ENCODE results near the gene GRHL3. TPM values are rescaled to one million over a fixed set of nuclear protein-coding genes. Genes with fewer than 3 reads are reported as not detected.

GRHL3 gene
- polyA plus RNA-seq, 3 donors = 0.03 TPM; not detected in 2

- intact Hi-C loops (cut with micrococcal nuclease) = no loop called here
- Histone ChIP-seq H4K20me1 (ENCODE audit: insufficient read depth, low read length) (no peaks in the 10 kb centered on the region), H3K36me3 (replicated peaks in 1 of 2; ENCODE audit: control insufficient read depth in 1 of 2, insufficient read depth in 2 of 2, low read length in 2 of 2) (no peaks in the 10 kb centered on the region), H3K4me3 (replicated peaks in 1 of 3; ENCODE audit: low read depth in 2 of 3, low read length in 3 of 3) (no peak overlapping the region), H3K9ac (ENCODE audit: insufficient read depth, low read length, poor library complexity, severe bottlenecking) (no peak overlapping the region), H3K27me3 (ENCODE audit: control insufficient read depth in 2 of 2, insufficient read depth in 2 of 2, low read length in 2 of 2) (no peaks in the 10 kb centered on the region), H3K79me2 (ENCODE audit: insufficient read depth, low read length) (no peaks in the 10 kb centered on the region), H3K4me1 (ENCODE audit: control insufficient read depth in 1 of 2, insufficient read depth in 2 of 2, low read length in 2 of 2) (peaks cover 13 to 15% of the 10 kb centered on the region in 2 donors), H2AFZ (ENCODE audit: insufficient read depth, low read depth, low read length, poor library complexity, severe bottlenecking) (peak overlapping the region; percentile 47), H3K9me3 (replicated peaks in 1 of 2; ENCODE audit: control insufficient read depth in 1 of 2, insufficient read depth in 1 of 2, low read length in 2 of 2) (no peaks in the 10 kb centered on the region), H3K4me2 (replicated peaks; ENCODE audit: extremely low read depth, low read length, poor library complexity, severe bottlenecking) (no peak overlapping the region), H3K27ac (ENCODE audit: low read depth in 1 of 2, low read length in 2 of 2) (peak overlapping the region; percentile 41 to 75)
- Mint-ChIP-seq H3K4me3 (no peak overlapping the region), H3K27ac (peak overlapping the region; percentile 82 to 91 (median 86)), H3K36me3 (peaks cover 0 to 4% of the 10 kb centered on the region in 2 donors), H3K27me3 (ENCODE audit: low read depth in 3 of 3) (no peaks in the 10 kb centered on the region), H3K9me3 (no peaks in the 10 kb centered on the region), H3K4me1 (peaks cover 15% of the 10 kb centered on the region)
- peak; percentile 85 to 95 (median 90) for DNase-seq
- TF ChIP-seq CTCF (IDR thresholded peaks at IDR 0.05) = no peak
- 20% methylated on average over 3 of the region's 11 CpGs for WGBS (ENCODE audit: insufficient coverage)
Measured at GRCh38 chr1:24364975-24365678, 46.0 kb downstream of the GRHL3 start.

GRCh38 chr1:24366707-24367106 lies 47.5 kb downstream of the GRHL3 start:
- TF ChIP-seq CTCF (IDR thresholded peaks at IDR 0.05) = no peak
- Mint-ChIP-seq H3K36me3 (peaks cover 0 to 4% of the 10 kb centered on the region in 2 donors), H3K27ac (peak overlapping the region in 2 of 7 donors; percentile 49 to 63), H3K4me3 (no peak overlapping the region), H3K27me3 (ENCODE audit: low read depth in 3 of 3) (peaks cover 0 to 1% (median 0%) of the 10 kb centered on the region in 3 donors), H3K9me3 (no peaks in the 10 kb centered on the region), H3K4me1 (peaks cover 15% of the 10 kb centered on the region)
- Histone ChIP-seq H3K79me2 (ENCODE audit: insufficient read depth, low read length) (no peaks in the 10 kb centered on the region), H3K36me3 (replicated peaks in 1 of 2; ENCODE audit: control insufficient read depth in 1 of 2, insufficient read depth in 2 of 2, low read length in 2 of 2) (no peaks in the 10 kb centered on the region), H3K4me2 (replicated peaks; ENCODE audit: extremely low read depth, low read length, poor library complexity, severe bottlenecking) (no peak overlapping the region), H3K27ac (ENCODE audit: low read depth in 1 of 2, low read length in 2 of 2) (no peak overlapping the region), H3K27me3 (ENCODE audit: control insufficient read depth in 2 of 2, insufficient read depth in 2 of 2, low read length in 2 of 2) (no peaks in the 10 kb centered on the region), H3K9ac (ENCODE audit: insufficient read depth, low read length, poor library complexity, severe bottlenecking) (no peak overlapping the region), H3K4me1 (ENCODE audit: control insufficient read depth in 1 of 2, insufficient read depth in 2 of 2, low read length in 2 of 2) (peaks cover 13 to 15% of the 10 kb centered on the region in 2 donors), H3K9me3 (replicated peaks in 1 of 2; ENCODE audit: control insufficient read depth in 1 of 2, insufficient read depth in 1 of 2, low read length in 2 of 2) (no peaks in the 10 kb centered on the region), H3K4me3 (replicated peaks in 1 of 3; ENCODE audit: low read depth in 2 of 3, low read length in 3 of 3) (no peak overlapping the region), H2AFZ (ENCODE audit: insufficient read depth, low read depth, low read length, poor library complexity, severe bottlenecking) (no peak overlapping the region), H4K20me1 (ENCODE audit: insufficient read depth, low read length) (no peaks in the 10 kb centered on the region)
- intact Hi-C loops (cut with micrococcal nuclease) = no loop called here
- DNase-seq = no peak
- 96% methylated on average over 8 of the region's 9 CpGs for WGBS (ENCODE audit: insufficient coverage)
